Measurements from ENCODE around the gene FAM83G. TPM values are rescaled to one million over a fixed set of nuclear protein-coding genes. Genes with fewer than 3 reads are reported as not detected.

The FAM83G gene
- total and polyA plus RNA-seq, 2 experiments from 2014 or later = 7.6 to 44.5 TPM

GRCh38 chr17:18987862-18988545 lies 16.6 kb downstream of the FAM83G start:
- Mint-ChIP-seq H3K27me3 (ENCODE audit: insufficient read depth, low read depth, poor library complexity) (peaks cover 9% of the 10 kb centered on the region), H3K9me3 (no peaks in the 10 kb centered on the region), H3K27ac (no peak overlapping the region), H3K36me3 (ENCODE audit: low read depth) (peaks cover 16% of the 10 kb centered on the region), H3K4me1 (peaks cover under 1% of the 10 kb centered on the region; the same call in 1 of the 3 replicates), H3K4me3 (no peak overlapping the region)
- H2AFZ ChIP-seq = no peak overlapping the region
- DNase-seq (ENCODE audit: low spot score) (no peak), ATAC-seq (no peak)
- no peak overlapping the region for H3K4me3 ChIP-seq
- H4K20me1 ChIP-seq (replicated peaks; ENCODE audit: insufficient read depth) = peaks cover 6% of the 10 kb centered on the region
- no peaks in the 10 kb centered on the region for H3K9me2 ChIP-seq (ENCODE audit: insufficient read depth)
- peaks cover 13% of the 10 kb centered on the region for H3K79me2 ChIP-seq (replicated peaks; ENCODE audit: insufficient read depth)
- H3K4me1 ChIP-seq (ENCODE audit: insufficient read depth) = no peaks in the 10 kb centered on the region
- H3K36me3 ChIP-seq (ENCODE audit: insufficient read depth) = no peaks in the 10 kb centered on the region
- TF ChIP-seq ETS1 (IDR thresholded peaks at IDR 0.05) (no peak), STAT1 (IDR thresholded peaks at IDR 0.05; ENCODE audit: unreplicated experiment) (no peak), EZH2 (IDR thresholded peaks at IDR 0.05; ENCODE audit: low read depth, unreplicated experiment) (no peak), ZNF331 (CRISPR knock-in tag; IDR thresholded peaks at IDR 0.05; ENCODE audit: low read depth) (no peak), POLR2AphosphoS5 (IDR thresholded peaks at IDR 0.05; ENCODE audit: low read depth) (no peak), JUNB (IDR thresholded peaks at IDR 0.05; ENCODE audit: unreplicated experiment) (no peak), EZH2phosphoT487 (IDR thresholded peaks at IDR 0.05; ENCODE audit: unreplicated experiment) (no peak), CREB1 (CRISPR knock-in tag; IDR thresholded peaks at IDR 0.05; ENCODE audit: low read depth) (no peak), ZNF114 (CRISPR knock-in tag; IDR thresholded peaks at IDR 0.05) (no peak), ZNF462 (CRISPR knock-in tag; IDR thresholded peaks at IDR 0.05) (no peak), NANOG (IDR thresholded peaks at IDR 0.05; ENCODE audit: borderline replicate concordance) (no peak)
- TF ChIP-seq, protein P1, sequence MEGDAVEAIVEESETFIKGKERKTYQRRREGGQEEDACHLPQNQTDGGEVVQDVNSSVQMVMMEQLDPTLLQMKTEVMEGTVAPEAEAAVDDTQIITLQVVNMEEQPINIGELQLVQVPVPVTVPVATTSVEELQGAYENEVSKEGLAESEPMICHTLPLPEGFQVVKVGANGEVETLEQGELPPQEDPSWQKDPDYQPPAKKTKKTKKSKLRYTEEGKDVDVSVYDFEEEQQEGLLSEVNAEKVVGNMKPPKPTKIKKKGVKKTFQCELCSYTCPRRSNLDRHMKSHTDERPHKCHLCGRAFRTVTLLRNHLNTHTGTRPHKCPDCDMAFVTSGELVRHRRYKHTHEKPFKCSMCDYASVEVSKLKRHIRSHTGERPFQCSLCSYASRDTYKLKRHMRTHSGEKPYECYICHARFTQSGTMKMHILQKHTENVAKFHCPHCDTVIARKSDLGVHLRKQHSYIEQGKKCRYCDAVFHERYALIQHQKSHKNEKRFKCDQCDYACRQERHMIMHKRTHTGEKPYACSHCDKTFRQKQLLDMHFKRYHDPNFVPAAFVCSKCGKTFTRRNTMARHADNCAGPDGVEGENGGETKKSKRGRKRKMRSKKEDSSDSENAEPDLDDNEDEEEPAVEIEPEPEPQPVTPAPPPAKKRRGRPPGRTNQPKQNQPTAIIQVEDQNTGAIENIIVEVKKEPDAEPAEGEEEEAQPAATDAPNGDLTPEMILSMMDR (conservative IDR thresholded peaks at IDR 0.05; ENCODE audit: low read depth in 2 of 2) = no peak
- TF ChIP-seq, protein P2, sequence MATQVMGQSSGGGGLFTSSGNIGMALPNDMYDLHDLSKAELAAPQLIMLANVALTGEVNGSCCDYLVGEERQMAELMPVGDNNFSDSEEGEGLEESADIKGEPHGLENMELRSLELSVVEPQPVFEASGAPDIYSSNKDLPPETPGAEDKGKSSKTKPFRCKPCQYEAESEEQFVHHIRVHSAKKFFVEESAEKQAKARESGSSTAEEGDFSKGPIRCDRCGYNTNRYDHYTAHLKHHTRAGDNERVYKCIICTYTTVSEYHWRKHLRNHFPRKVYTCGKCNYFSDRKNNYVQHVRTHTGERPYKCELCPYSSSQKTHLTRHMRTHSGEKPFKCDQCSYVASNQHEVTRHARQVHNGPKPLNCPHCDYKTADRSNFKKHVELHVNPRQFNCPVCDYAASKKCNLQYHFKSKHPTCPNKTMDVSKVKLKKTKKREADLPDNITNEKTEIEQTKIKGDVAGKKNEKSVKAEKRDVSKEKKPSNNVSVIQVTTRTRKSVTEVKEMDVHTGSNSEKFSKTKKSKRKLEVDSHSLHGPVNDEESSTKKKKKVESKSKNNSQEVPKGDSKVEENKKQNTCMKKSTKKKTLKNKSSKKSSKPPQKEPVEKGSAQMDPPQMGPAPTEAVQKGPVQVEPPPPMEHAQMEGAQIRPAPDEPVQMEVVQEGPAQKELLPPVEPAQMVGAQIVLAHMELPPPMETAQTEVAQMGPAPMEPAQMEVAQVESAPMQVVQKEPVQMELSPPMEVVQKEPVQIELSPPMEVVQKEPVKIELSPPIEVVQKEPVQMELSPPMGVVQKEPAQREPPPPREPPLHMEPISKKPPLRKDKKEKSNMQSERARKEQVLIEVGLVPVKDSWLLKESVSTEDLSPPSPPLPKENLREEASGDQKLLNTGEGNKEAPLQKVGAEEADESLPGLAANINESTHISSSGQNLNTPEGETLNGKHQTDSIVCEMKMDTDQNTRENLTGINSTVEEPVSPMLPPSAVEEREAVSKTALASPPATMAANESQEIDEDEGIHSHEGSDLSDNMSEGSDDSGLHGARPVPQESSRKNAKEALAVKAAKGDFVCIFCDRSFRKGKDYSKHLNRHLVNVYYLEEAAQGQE (IDR thresholded peaks at IDR 0.05; ENCODE audit: unreplicated experiment) = no peak
- H3K27ac ChIP-seq (ENCODE audit: low read depth) = no peak overlapping the region
- no peaks in the 10 kb centered on the region for H3F3A ChIP-seq (replicated peaks; ENCODE audit: low read depth)
- H3K27me3 ChIP-seq (ENCODE audit: insufficient read depth) = no peaks in the 10 kb centered on the region
- H3K4me2 ChIP-seq = no peak overlapping the region
